ENCODE measurements around the gene BASP1.

BASP1 gene

DNA sequence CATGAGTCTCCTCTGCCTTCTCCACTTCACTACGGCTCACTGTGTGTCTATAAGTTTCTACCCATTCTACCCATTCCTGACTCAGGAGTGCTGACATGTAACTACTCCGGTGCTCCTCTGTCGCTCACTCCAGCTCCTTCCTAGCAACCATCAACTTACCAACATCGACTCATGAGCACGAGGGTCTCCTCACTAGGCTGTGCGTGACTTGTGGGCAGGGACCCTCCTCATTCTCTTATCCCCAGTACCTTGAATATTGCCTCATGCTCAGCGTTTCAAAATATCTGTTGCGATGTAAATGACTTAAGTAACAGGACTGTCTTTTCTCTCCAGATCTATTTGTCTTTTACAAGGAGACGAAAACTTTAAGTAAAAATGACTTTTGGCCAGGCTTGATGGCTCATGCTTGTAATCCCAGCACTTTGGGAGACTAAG lies 73.1 kb downstream of the BASP1 start:
- POLR2A ChIA-PET: no interaction called here
- no peak overlapping the region for H3K4me3 ChIP-seq (ENCODE audit: low read depth, low read length)
- 0 out of 2 replicates have a peak, but pooled peaks cover 2% of the 10 kb centered on the region for H3K4me1 ChIP-seq (ENCODE audit: control insufficient read depth, insufficient read depth, low read length)
- CTCF ChIA-PET: no interaction called here
- no peaks in the 10 kb centered on the region for H3K36me3 ChIP-seq (ENCODE audit: control insufficient read depth in 2 of 2, insufficient read depth in 1 of 2, low read length in 2 of 2)
- no peak for TF ChIP-seq ZNF473 (tag by site-specific recombination; IDR thresholded peaks at IDR 0.05)
- TF ChIP-seq ZNF221 (tag by site-specific recombination; IDR thresholded peaks at IDR 0.05; ENCODE audit: borderline replicate concordance): no peak
- TF ChIP-seq ZNF112 (tag by site-specific recombination; IDR thresholded peaks at IDR 0.05): no peak
- TF ChIP-seq ZNF274 (IDR thresholded peaks at IDR 0.05; ENCODE audit: low read length): no peak
- TF ChIP-seq ZNF274 (tag by site-specific recombination; IDR thresholded peaks at IDR 0.05; ENCODE audit: borderline replicate concordance): no peak
- TF ChIP-seq ZBTB17 (tag by site-specific recombination; IDR thresholded peaks at IDR 0.05): no peak
- TF ChIP-seq ZFP37 (tag by site-specific recombination; IDR thresholded peaks at IDR 0.05): no peak
- TF ChIP-seq ZNF544 (tag by site-specific recombination; IDR thresholded peaks at IDR 0.05): no peak
- TF ChIP-seq ATF2 (tag by site-specific recombination; IDR thresholded peaks at IDR 0.05; ENCODE audit: low read depth): no peak
- no peak overlapping the region for H3K27ac ChIP-seq (ENCODE audit: extremely low read depth, low read depth, low read length)
- no peaks in the 10 kb centered on the region for H3K9me3 ChIP-seq (ENCODE audit: control insufficient read depth, insufficient read depth, low read depth, low read length)

DNA sequence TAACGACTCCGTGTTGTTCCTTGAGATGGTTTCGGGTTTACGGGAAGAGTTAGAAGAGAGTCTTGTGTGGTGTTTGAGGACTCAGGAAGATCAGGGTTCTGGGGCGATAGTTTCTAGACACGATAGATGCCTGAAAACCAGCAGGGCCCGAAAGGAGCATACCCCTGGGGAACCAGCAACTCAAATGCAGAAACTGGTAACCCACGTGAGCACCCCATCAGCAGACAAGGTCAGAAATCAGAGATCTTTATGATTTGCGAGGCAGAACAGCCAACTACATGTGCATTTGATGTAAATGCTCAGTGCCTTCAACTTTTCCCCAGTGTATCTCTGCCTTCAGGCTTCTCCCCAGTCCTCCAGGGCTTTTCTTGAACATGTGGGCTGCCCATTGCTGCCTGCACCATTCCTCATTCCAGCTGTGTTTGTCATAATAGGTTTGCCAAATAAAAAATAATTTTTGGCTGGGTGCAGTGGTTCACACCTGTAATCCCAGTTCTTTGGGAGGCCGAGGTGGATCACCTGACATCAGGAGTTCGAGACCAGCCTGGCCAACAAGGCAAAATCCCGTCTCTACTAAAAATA lies 75.1 kb downstream of the BASP1 start:
- ChIA-PET CTCF (interaction anchor here (1.1 kb wide), 1 partner anchor 14 kb away, joined by 3 read pairs; no protein-coding TSS in a partner anchor), POLR2A (no interaction called here)
- no peak for TF ChIP-seq ZNF426 (tag by site-specific recombination; IDR thresholded peaks at IDR 0.05)
- no peak for TF ChIP-seq ZBTB20 (tag by site-specific recombination; IDR thresholded peaks at IDR 0.05)
- no peak for TF ChIP-seq ZSCAN23 (tag by site-specific recombination; IDR thresholded peaks at IDR 0.05)
- no peak for TF ChIP-seq ZNF248 (tag by site-specific recombination; IDR thresholded peaks at IDR 0.05)
- no peak for TF ChIP-seq SCRT2 (tag by site-specific recombination; IDR thresholded peaks at IDR 0.05)
- no peak for TF ChIP-seq ZNF112 (tag by site-specific recombination; IDR thresholded peaks at IDR 0.05)
- no peak for TF ChIP-seq PRDM1 (tag by site-specific recombination; IDR thresholded peaks at IDR 0.05)
- no peak for TF ChIP-seq ZBTB11 (tag by site-specific recombination; conservative IDR thresholded peaks at IDR 0.05; ENCODE audit: low read depth)
- no peak for TF ChIP-seq ZNF239 (tag by site-specific recombination; IDR thresholded peaks at IDR 0.05)
- no peak for TF ChIP-seq ZNF677 (tag by site-specific recombination; IDR thresholded peaks at IDR 0.05)
- TF ChIP-seq ZNF837 (tag by site-specific recombination; IDR thresholded peaks at IDR 0.05): no peak

More for the DNA sequence above, 75.1 kb downstream of the BASP1 start:
- Histone ChIP-seq H3K9me3 (ENCODE audit: control insufficient read depth, insufficient read depth, low read depth, low read length) (no peaks in the 10 kb centered on the region), H3K36me3 (ENCODE audit: control insufficient read depth in 2 of 2, insufficient read depth in 1 of 2, low read length in 2 of 2) (no peaks in the 10 kb centered on the region), H3K27ac (ENCODE audit: extremely low read depth, low read depth, low read length) (no peak overlapping the region), H3K4me1 (ENCODE audit: control insufficient read depth, insufficient read depth, low read length) (0 out of 2 replicates have a peak, but pooled peaks cover 2% of the 10 kb centered on the region), H3K4me3 (ENCODE audit: low read depth, low read length) (no peak overlapping the region)

Measured in HEK293 (cell line).